DND-41 (cell line): ENCODE data around the gene KCNC4.

ENCODE experiments used
- EZH2 ChIP-seq: IDR thresholded peaks from 3 replicates; pipeline ENCODE4 v1.6.1; 2012; ENCODE audit warnings: borderline replicate concordance, low read depth, mild to moderate bottlenecking, moderate library complexity, low read length, inconsistent platforms; ENCODE audit not compliant: severe bottlenecking
- TF ChIP-seq, protein P1 (sequence below): IDR thresholded peaks from 2 replicates; pipeline ENCODE4 v1.5.1; 2012; ENCODE audit warnings: borderline replicate concordance, low read length, moderate library complexity, mild to moderate bottlenecking; ENCODE audit not compliant: poor library complexity, severe bottlenecking; ENCODE audit errors: extremely low read depth

- TF ChIP-seq, protein P1, sequence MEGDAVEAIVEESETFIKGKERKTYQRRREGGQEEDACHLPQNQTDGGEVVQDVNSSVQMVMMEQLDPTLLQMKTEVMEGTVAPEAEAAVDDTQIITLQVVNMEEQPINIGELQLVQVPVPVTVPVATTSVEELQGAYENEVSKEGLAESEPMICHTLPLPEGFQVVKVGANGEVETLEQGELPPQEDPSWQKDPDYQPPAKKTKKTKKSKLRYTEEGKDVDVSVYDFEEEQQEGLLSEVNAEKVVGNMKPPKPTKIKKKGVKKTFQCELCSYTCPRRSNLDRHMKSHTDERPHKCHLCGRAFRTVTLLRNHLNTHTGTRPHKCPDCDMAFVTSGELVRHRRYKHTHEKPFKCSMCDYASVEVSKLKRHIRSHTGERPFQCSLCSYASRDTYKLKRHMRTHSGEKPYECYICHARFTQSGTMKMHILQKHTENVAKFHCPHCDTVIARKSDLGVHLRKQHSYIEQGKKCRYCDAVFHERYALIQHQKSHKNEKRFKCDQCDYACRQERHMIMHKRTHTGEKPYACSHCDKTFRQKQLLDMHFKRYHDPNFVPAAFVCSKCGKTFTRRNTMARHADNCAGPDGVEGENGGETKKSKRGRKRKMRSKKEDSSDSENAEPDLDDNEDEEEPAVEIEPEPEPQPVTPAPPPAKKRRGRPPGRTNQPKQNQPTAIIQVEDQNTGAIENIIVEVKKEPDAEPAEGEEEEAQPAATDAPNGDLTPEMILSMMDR: no peak
- TF ChIP-seq EZH2: no peak
Measured at GRCh38 chr1:110200666-110201065, 9.4 kb upstream of the KCNC4 start.
